Calu3 (cell line): ENCODE results near the gene CISD2. TPM values are rescaled to one million over a fixed set of nuclear protein-coding genes. Genes with fewer than 3 reads are reported as not detected.

ENCODE experiments used
- BruUV-seq: library from RNA; stranded (reverse); fragments of 400-500 nt; replicated peaks from 2 replicates; lab custom pipeline; 2021; lab: Mats Ljungman, UMichigan
- CTCF ChIA-PET: fragments of 300-600 bp; sonication (Branson Sonifier 250); formaldehyde crosslinking; loops from one replicate; lab custom pipeline; 2022; ENCODE audit warnings: antibody characterized with exemption; lab: Charles Lee
- DNase-seq: peaks from one replicate; pipeline ENCODE4 v3.0.0; 2022
- H3K27ac Mint-ChIP-seq: one replicate; pipeline ENCODE4 v1.8.0; 2022; ENCODE audit warnings: mixed read lengths; ENCODE audit not compliant: unreplicated experiment
- H3K27me3 Mint-ChIP-seq: one replicate; pipeline ENCODE4 v1.8.0; 2022; ENCODE audit warnings: mixed read lengths; ENCODE audit not compliant: unreplicated experiment
- H3K36me3 Mint-ChIP-seq: one replicate; pipeline ENCODE4 v1.8.0; 2022; ENCODE audit warnings: mild to moderate bottlenecking, moderate library complexity, mixed read lengths; ENCODE audit not compliant: insufficient read depth, unreplicated experiment
- H3K4me1 Mint-ChIP-seq: one replicate; pipeline ENCODE4 v1.8.0; 2022; ENCODE audit warnings: mild to moderate bottlenecking, low read depth, mixed read lengths; ENCODE audit not compliant: unreplicated experiment
- H3K4me3 Mint-ChIP-seq: one replicate; pipeline ENCODE4 v1.8.0; 2022; ENCODE audit warnings: mild to moderate bottlenecking, low read depth, moderate library complexity, mixed read lengths; ENCODE audit not compliant: unreplicated experiment
- H3K9me3 Mint-ChIP-seq: one replicate; pipeline ENCODE4 v1.8.0; 2022; ENCODE audit warnings: low read depth, mixed read lengths; ENCODE audit not compliant: unreplicated experiment
- intact Hi-C: fragments of 100-400 bp; cut with micrococcal nuclease; formaldehyde crosslinking; loops from one replicate; pipeline ENCODE4 v1.10.0; 2022; ENCODE audit not compliant: unreplicated experiment
- total RNA-seq: library from RNA; stranded (reverse); gene quantifications from 2 replicates; pipeline ENCODE4 v1.2.3, GENCODE V29; 2022
- TF ChIP-seq, protein P1 (sequence below): fragments of 200-600 bp; IDR thresholded peaks from one replicate; pipeline ENCODE4 v1.8.0; 2022; ENCODE audit warnings: antibody characterized with exemption; ENCODE audit not compliant: unreplicated experiment

CISD2 gene
- total RNA-seq, 1 experiment from 2014 or later, result 36.9 TPM

DNA sequence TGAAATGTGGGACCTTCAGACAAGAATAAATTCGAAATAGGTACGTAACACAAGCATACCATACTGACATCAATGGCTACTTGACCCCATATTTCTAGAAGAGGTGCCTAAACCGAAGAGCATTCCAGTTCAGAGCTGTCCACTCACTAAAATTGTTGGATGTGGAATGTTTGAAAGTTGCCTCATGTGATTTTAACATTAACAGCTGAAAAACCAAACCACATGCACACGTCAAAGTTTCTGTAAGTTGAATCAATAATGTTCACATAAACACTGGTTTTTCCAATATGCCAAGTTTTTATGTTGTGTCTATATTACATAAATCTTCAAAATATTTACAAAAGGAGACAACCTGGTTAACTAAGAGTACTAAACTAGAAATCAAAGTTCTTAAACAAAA lies 44.9 kb upstream of the CISD2 start:
- no TSS peak for BruUV-seq
- CTCF ChIA-PET, result interaction anchor here (1.6 kb wide), 1 partner anchor 30 kb away, joined by 4 read pairs; no protein-coding TSS in a partner anchor
- no peak overlapping the region for H3K4me3 Mint-ChIP-seq
- H3K4me1 Mint-ChIP-seq, result peaks cover 10% of the 10 kb centered on the region
- no peaks in the 10 kb centered on the region for H3K27me3 Mint-ChIP-seq
- TF ChIP-seq, protein P1, sequence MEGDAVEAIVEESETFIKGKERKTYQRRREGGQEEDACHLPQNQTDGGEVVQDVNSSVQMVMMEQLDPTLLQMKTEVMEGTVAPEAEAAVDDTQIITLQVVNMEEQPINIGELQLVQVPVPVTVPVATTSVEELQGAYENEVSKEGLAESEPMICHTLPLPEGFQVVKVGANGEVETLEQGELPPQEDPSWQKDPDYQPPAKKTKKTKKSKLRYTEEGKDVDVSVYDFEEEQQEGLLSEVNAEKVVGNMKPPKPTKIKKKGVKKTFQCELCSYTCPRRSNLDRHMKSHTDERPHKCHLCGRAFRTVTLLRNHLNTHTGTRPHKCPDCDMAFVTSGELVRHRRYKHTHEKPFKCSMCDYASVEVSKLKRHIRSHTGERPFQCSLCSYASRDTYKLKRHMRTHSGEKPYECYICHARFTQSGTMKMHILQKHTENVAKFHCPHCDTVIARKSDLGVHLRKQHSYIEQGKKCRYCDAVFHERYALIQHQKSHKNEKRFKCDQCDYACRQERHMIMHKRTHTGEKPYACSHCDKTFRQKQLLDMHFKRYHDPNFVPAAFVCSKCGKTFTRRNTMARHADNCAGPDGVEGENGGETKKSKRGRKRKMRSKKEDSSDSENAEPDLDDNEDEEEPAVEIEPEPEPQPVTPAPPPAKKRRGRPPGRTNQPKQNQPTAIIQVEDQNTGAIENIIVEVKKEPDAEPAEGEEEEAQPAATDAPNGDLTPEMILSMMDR, result no peak
- intact Hi-C loops, result loop anchor here (10.0 kb wide), 1 partner anchor 271 kb away; the partner anchor contains the start of gene BDH2
- DNase-seq, result no peak
- no peaks in the 10 kb centered on the region for H3K9me3 Mint-ChIP-seq
- no peak overlapping the region for H3K27ac Mint-ChIP-seq
- H3K36me3 Mint-ChIP-seq, result peaks cover 5% of the 10 kb centered on the region

DNA sequence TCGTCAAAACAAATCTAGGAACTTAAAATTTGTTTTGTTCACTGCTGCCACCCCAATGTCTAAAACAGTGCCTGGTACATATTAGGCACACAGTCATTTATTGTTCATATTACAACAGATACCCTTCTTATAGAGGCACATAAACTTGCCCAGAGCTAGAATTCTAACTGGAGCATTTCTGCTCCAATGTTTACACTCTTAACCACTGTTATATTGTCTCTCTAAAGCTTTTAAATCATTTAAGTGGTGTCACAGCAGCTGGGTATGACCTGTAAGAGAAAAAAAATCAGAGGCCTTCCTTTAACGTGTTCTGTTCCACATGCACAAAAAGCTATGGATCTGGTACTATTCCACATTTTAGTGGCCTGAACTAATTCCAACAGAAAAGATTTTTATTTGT lies 44.4 kb upstream of the CISD2 start:
- intact Hi-C loops, result loop anchor here (10.0 kb wide), 1 partner anchor 270 kb away; the partner anchor contains the start of gene BDH2
- H3K4me3 Mint-ChIP-seq, result no peak overlapping the region
- H3K36me3 Mint-ChIP-seq, result peaks cover 5% of the 10 kb centered on the region
- BruUV-seq, result no TSS peak
- CTCF ChIA-PET, result interaction anchor here (1.6 kb wide), 1 partner anchor 31 kb away, joined by 4 read pairs; no protein-coding TSS in a partner anchor
- H3K27me3 Mint-ChIP-seq, result no peaks in the 10 kb centered on the region
- no peak overlapping the region for H3K27ac Mint-ChIP-seq
- DNase-seq, result no peak
- H3K9me3 Mint-ChIP-seq, result no peaks in the 10 kb centered on the region
- H3K4me1 Mint-ChIP-seq, result peaks cover 9% of the 10 kb centered on the region
- TF ChIP-seq, protein P1, result no peak

DNA sequence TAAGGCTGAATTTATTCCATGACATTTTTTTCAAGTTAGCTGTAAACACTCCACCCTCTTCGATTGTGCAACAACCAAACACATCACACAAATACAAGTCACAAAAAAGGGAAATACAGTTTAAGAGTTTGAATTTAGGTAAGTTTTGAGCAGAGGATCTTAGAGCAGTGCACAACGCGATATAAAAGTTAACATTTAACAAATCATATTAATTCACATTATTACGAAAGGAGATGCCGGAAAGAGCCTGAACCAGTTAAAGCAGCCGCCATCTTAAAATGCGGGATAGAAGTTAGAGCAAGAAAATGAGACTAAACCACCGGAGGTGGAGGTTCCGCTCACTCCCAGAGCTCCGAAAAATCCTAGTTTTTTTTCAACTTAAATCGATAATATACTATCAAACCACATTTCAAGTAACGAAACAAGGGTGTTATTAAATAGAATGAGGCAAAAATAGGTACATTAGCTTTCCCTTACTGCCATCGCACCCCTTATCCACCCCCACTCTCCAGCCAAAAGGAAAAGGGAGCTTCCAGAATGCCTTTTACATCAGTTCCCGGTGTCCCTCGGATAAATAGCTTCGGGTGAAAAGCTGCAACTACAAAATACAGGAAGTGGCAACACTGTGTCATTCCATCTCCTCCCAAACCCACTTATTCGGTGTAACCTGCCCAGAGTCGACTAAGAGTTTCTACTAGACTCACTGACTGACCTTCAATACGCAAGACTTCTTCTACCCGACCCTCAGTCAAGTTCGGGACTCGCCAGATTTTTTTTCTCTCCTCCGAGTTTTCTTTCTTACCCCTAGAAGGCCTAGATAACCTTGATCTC lies 43.3 kb upstream of the CISD2 start:
- TSS peak; percentile 14 for BruUV-seq
- no peaks in the 10 kb centered on the region for H3K9me3 Mint-ChIP-seq
- H3K27me3 Mint-ChIP-seq, result no peaks in the 10 kb centered on the region
- DNase-seq, result no peak
- TF ChIP-seq, protein P1, result no peak
- intact Hi-C loops, result loop anchor here (5.0 to 10.0 kb wide), 3 partner anchors 192 to 269 kb away; partner anchors contain the start of genes BDH2 and SLC9B1
- no peaks in the 10 kb centered on the region for H3K36me3 Mint-ChIP-seq
- no peak overlapping the region for H3K27ac Mint-ChIP-seq
- CTCF ChIA-PET, result no interaction called here
- H3K4me3 Mint-ChIP-seq, result no peak overlapping the region
- no peaks in the 10 kb centered on the region for H3K4me1 Mint-ChIP-seq

DNA sequence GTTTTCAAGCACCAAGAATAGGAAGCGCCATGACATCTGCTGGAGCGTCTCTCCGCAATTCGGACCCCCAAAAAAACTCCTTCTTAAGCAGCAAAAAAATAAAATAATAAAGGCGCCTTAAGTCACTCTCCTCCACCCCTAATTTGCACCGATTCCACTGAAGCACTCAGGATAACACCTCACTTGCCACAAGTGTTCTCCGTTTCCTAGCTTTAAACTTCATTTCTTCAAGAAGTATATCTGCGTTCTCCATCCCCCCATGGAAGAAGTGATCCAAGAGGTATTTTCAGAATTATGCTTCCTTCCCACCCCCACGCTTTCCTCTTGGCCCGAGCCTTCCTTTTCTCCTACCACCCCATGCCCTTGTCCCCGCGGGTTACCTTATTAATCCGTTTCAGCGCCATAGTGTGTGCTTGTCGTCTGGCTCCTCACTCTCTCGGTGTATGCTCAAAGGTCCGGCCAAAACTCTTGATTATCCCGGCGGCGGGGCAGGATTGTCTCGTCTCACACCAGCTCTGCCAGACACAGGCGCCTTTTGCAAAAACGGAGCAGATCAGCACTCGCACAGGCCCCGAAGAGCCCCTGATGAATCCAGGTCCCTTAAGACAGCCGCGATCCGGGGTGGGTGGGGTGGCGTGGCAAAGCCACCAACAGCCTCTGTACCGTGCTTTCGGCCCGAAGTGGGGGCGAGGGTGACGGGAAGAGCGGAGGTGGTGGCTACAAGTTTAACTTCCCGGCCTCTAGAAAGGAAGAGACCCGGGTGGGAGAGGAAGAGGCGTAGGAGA lies 42.5 kb upstream of the CISD2 start:
- Mint-ChIP-seq H3K27ac (no peak overlapping the region), H3K36me3 (no peaks in the 10 kb centered on the region), H3K9me3 (no peaks in the 10 kb centered on the region), H3K4me3 (no peak overlapping the region), H3K4me1 (no peaks in the 10 kb centered on the region), H3K27me3 (no peaks in the 10 kb centered on the region)
- no TSS peak for BruUV-seq
- no peak for DNase-seq
- CTCF ChIA-PET, result no interaction called here
- intact Hi-C loops, result loop anchor here (5.0 to 10.0 kb wide), 3 partner anchors 191 to 269 kb away; partner anchors contain the start of genes BDH2 and SLC9B1
- TF ChIP-seq, protein P1, result no peak
